ENCODE results near the gene SLC28A1. TPM values are rescaled to one million over a fixed set of nuclear protein-coding genes. Genes with fewer than 3 reads are reported as not detected.

Gene SLC28A1
- total RNA-seq, 2 experiments from 2014 or later = not detected

DNA sequence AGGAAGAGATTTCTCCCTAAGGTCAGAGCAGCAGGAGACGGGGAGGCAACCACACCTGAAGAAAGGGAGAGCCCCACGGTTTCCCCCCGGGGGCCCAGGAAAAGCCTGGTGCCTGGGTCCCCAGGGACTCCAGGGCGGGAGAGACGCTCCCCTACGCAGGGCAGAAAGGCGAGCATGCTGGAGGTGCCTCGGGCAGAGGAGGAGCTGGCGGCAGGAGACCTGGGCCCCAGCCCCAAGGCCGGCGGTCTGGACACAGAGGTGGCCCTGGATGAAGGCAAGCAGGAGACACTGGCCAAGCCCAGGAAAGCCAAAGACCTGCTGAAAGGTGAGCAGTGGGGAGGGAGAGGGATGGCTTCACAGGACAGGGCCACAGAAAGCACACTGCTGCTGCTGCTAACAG is 26.2 kb upstream of the SLC28A1 start:
- H3K9me2 ChIP-seq (ENCODE audit: insufficient read depth, low read length) = no peaks in the 10 kb centered on the region
- no peaks in the 10 kb centered on the region for H3K4me1 ChIP-seq (ENCODE audit: insufficient read depth, low read length, poor library complexity, severe bottlenecking)
- H3K36me3 ChIP-seq (ENCODE audit: insufficient read depth, low read length) = no peaks in the 10 kb centered on the region
- BruUV-seq (replicated peaks) = no TSS peak
- no peak overlapping the region for H2AFZ ChIP-seq (ENCODE audit: low read length)
- CTCF ChIA-PET (ENCODE audit: unreplicated experiment) = no interaction called here
- no peaks in the 10 kb centered on the region for H3K79me2 ChIP-seq (ENCODE audit: insufficient read depth, low read depth, low read length)
- DNase-seq (ENCODE audit: low spot score) = no peak
- H3K4me3 ChIP-seq (ENCODE audit: low read depth, low read length, poor library complexity, severe bottlenecking) = no peak overlapping the region
- H4K20me1 ChIP-seq (ENCODE audit: insufficient read depth, low read length) = no peaks in the 10 kb centered on the region
- no peaks in the 10 kb centered on the region for H3K9me3 ChIP-seq (ENCODE audit: low read length)
- H3K27ac ChIP-seq (ENCODE audit: low read depth, low read length, poor library complexity, severe bottlenecking) = no peak overlapping the region
- H3K4me2 ChIP-seq (ENCODE audit: low read length) = no peak overlapping the region
- POLR2A ChIA-PET = no interaction called here
- TF ChIP-seq CTCF (conservative IDR thresholded peaks at IDR 0.05; ENCODE audit: low read length) (no peak), EZH2phosphoT487 (IDR thresholded peaks at IDR 0.05; ENCODE audit: borderline replicate concordance, low read depth, low read length) (no peak)
- intact Hi-C loops (cut with micrococcal nuclease; ENCODE audit: unreplicated experiment) = no loop called here

DNA sequence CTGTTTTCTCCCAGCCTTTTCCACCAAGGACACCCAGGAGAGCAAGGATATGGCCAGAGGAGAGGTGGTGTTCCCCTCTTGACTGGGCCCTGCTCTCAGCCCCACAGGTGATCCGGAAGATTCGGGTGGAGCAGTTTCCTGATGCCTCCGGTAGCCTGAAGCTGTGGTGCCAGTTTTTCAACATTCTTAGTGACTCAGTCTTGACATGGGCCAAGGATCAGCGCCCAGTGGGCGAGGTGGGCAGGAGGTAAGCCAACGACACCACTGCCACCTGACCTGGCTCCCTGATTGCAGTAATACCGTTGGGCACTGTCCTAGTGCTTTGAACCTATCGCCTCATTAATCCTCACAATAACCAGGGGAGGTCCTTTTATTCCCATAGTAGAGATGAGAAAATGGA is 25.3 kb upstream of the SLC28A1 start:
- H3K27ac ChIP-seq (ENCODE audit: low read depth, low read length, poor library complexity, severe bottlenecking) = no peak overlapping the region
- no peak overlapping the region for H2AFZ ChIP-seq (ENCODE audit: low read length)
- H4K20me1 ChIP-seq (ENCODE audit: insufficient read depth, low read length) = no peaks in the 10 kb centered on the region
- H3K79me2 ChIP-seq (ENCODE audit: insufficient read depth, low read depth, low read length) = no peaks in the 10 kb centered on the region
- BruUV-seq (replicated peaks) = no TSS peak
- ChIA-PET POLR2A (no interaction called here), CTCF (ENCODE audit: unreplicated experiment) (no interaction called here)
- intact Hi-C loops (cut with micrococcal nuclease; ENCODE audit: unreplicated experiment) = no loop called here
- no peak for DNase-seq (ENCODE audit: low spot score)
- no peaks in the 10 kb centered on the region for H3K9me3 ChIP-seq (ENCODE audit: low read length)
- no peaks in the 10 kb centered on the region for H3K4me1 ChIP-seq (ENCODE audit: insufficient read depth, low read length, poor library complexity, severe bottlenecking)
- no peak overlapping the region for H3K4me2 ChIP-seq (ENCODE audit: low read length)
- no peak overlapping the region for H3K4me3 ChIP-seq (ENCODE audit: low read depth, low read length, poor library complexity, severe bottlenecking)
- no peaks in the 10 kb centered on the region for H3K9me2 ChIP-seq (ENCODE audit: insufficient read depth, low read length)
- no peaks in the 10 kb centered on the region for H3K36me3 ChIP-seq (ENCODE audit: insufficient read depth, low read length)
- TF ChIP-seq CTCF (conservative IDR thresholded peaks at IDR 0.05; ENCODE audit: low read length) (no peak), EZH2phosphoT487 (IDR thresholded peaks at IDR 0.05; ENCODE audit: borderline replicate concordance, low read depth, low read length) (no peak)

DNA sequence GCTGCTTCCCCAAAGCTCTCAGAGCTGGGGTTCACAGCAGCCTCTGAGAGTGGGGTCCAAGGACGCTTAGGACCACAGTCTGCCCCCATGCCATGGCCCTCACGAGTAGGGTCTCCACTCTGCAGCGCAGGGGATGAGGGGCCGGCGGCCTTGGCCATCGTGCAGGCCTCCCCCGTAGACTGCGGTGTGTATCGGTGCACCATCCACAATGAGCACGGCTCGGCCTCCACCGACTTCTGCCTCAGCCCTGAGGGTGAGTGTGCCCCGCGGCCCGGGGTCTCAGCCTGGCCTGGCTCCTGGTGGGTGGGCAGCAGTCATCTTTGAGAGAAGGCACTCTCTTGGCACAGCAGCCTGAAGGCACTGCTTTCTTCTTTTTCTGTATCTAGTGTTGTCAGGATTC is 24.8 kb upstream of the SLC28A1 start:
- TF ChIP-seq CTCF (conservative IDR thresholded peaks at IDR 0.05; ENCODE audit: low read length) = no peak
- TF ChIP-seq EZH2phosphoT487 (IDR thresholded peaks at IDR 0.05; ENCODE audit: borderline replicate concordance, low read depth, low read length) = no peak
- H3K4me3 ChIP-seq (ENCODE audit: low read depth, low read length, poor library complexity, severe bottlenecking) = no peak overlapping the region
- POLR2A ChIA-PET = interaction anchor here (0.5 kb wide), 1 partner anchor 1430 kb away, joined by 3 read pairs; no protein-coding TSS in a partner anchor
- H3K4me1 ChIP-seq (ENCODE audit: insufficient read depth, low read length, poor library complexity, severe bottlenecking) = no peaks in the 10 kb centered on the region
- no peaks in the 10 kb centered on the region for H3K79me2 ChIP-seq (ENCODE audit: insufficient read depth, low read depth, low read length)
- H3K27ac ChIP-seq (ENCODE audit: low read depth, low read length, poor library complexity, severe bottlenecking) = no peak overlapping the region
- no peak overlapping the region for H2AFZ ChIP-seq (ENCODE audit: low read length)
- no TSS peak for BruUV-seq (replicated peaks)
- intact Hi-C loops (cut with micrococcal nuclease; ENCODE audit: unreplicated experiment) = no loop called here
- no peaks in the 10 kb centered on the region for H3K9me2 ChIP-seq (ENCODE audit: insufficient read depth, low read length)
- CTCF ChIA-PET (ENCODE audit: unreplicated experiment) = no interaction called here
- H4K20me1 ChIP-seq (ENCODE audit: insufficient read depth, low read length) = no peaks in the 10 kb centered on the region
- H3K4me2 ChIP-seq (ENCODE audit: low read length) = no peak overlapping the region
- no peak for DNase-seq (ENCODE audit: low spot score)
- no peaks in the 10 kb centered on the region for H3K36me3 ChIP-seq (ENCODE audit: insufficient read depth, low read length)
- no peaks in the 10 kb centered on the region for H3K9me3 ChIP-seq (ENCODE audit: low read length)

Data from OCI-LY7 (cell line).